ENCODE measurements around the gene RTL9.

GRCh38 chrX:110341189-110342035, 17.2 kb upstream of the RTL9 start:
- TF ChIP-seq CTCF (IDR thresholded peaks at IDR 0.05) (no peak), POLR2A (IDR thresholded peaks at IDR 0.05) (no peak)
